ENCODE measurements around the gene IL1B.

IL1B gene

DNA sequence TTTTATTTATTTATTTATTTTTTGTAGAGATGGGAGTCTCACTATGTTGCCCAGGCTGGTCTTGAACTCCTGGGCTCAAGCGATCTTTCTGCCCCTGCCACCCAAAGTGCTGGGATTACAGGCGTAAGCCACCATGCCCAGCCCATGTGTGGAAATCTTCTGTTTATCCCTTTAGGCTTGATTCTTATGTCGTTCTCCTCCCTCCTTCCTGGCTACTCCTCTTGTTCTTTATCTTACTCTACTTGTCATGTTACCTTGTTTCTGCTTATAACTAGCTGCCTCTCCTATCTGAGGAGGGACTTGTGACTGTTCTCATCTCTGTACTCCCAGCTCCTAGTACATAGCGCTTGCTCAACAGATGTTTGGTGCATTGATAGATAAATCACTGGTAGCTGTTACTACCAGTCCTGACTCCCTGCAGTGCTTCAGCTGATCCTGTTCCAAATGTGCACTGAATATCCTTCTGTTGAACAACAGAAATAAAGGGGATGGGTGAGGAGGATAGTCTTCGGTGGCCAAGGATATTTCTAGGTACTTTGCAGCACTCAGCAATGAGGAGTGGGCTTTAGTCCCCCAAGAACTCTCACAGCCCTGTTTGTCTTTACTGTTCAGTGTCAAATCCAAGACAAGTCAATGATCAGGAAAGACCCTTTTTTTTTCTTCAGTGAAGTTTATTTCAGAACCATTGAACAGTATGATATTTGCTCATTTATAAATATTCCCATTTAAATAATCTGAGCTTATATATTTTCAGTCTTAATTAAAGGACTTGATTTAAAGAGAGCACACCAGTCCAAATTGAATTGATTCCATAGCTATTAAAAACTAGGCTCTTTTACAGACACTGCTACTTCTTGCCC, 7.2 kb downstream of the IL1B start:
- no peak for DNase-seq (ENCODE audit: low read depth)

GRCh38 chr2:112828251-112828691, 8.3 kb downstream of the IL1B start:
- no peak for DNase-seq (ENCODE audit: low read depth)

DNA sequence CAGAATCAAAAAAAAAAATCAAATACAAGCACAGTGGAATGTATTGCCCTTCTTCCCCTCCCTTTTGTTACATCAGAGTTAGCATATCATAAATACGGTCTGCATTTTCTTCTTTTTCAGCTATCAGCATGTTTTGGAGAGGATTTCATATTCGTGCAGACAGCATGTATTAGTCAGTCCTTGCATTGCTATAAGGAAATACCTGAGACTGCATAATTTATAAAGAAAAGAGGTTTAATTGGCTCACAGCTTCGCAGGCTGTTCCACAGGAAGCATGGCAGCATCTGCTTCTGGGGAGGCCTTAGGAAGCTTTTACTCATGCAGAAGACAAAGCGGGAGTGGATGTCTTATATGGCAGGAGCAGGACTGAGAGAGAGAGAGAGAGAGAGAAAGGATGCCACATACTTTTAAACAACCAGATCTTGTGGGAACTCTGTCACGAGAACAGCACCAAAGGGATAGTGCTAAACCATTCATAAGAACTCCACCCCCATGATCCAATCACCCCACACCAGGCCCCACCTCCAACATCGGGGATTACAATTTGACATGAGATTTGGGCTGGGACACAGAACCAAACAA, 8.9 kb downstream of the IL1B start:
- no peak for DNase-seq (ENCODE audit: low read depth)

- no peak for DNase-seq (ENCODE audit: low read depth)
These were observed 9.6 kb downstream of the IL1B start for GRCh38 chr2:112827009-112827408.

DNA sequence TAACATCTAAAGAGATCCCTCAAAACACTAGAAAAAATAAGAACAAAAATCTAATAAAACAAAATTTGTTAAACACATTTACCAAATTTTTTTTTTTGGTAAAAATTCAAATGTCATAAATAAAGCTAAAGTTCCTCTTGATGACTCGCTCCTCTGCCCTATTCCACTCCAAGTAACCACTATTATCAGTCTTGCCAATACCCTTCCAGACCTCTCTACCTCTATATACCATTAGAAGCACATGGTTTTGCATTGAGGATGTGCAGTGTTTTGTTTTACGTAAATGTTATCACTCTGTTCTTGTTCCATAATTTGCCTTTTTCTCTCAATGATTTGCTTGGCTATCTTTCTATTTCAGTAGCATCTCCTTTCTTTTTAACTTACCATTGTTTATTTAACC, 10.9 kb downstream of the IL1B start:
- no peak for DNase-seq (ENCODE audit: low read depth)

DNA sequence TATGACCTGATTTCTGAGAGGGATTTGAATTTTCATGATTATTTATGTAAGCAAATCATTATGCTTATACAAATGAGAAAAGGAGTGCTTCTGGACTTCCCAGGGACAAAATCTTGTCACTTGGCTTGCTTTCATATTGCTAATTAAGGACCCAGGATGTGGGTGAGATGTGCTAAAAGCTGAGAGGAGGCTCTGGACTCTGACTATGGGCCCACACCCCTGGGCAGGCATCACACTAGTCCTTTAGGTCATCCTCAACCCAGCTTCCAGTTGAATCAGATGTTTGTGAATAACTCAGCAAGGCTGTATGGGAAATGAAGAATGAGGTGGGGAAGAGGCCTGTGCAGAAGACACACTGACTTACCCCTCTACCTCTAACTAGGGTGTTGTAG, 11.9 kb downstream of the IL1B start:
- no peak for DNase-seq (ENCODE audit: low read depth)

DNA sequence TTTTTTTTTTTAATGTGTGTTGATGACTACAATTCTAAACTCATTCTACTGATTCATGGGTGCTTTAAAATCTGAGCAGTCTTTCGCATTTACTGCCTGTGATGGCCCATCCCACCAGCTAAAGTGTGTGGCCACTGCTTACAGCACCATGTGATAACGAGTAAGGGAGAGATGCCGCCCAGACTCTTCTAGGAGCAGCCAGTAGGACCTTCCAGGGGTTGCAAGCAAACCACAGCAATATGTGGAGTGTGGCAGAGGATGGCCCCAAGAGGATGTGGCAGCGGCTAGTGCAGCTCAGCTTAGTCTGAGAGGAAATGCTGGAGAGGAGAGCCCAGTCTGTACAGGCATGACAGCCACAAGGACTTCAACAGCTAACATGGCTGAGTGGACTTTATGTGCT, 14.9 kb downstream of the IL1B start:
- DNase-seq (ENCODE audit: low read depth), result no peak

GRCh38 chr2:112821142-112821541, 15.4 kb downstream of the IL1B start:
- DNase-seq (ENCODE audit: low read depth), result no peak

DNA sequence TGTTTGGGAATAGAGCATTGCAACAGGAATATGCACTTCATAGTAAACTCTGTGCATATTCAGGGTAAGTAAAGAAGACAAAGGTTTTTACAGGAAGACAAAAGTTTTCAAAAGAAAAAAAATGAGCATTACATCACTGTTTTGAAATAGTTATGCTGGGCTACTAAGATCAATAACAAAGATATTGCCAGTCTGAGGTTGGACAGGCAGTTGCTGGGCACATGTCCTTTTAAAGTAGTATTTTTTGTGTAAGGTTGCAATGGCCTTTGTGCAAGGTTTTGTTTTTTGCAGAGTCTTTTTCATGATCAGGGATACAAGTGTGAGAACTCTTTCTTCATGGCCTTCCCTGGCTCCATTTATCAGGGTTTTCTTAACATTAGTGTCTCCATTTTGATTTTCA, 16.2 kb downstream of the IL1B start:
- no peak for DNase-seq (ENCODE audit: low read depth)

DNA sequence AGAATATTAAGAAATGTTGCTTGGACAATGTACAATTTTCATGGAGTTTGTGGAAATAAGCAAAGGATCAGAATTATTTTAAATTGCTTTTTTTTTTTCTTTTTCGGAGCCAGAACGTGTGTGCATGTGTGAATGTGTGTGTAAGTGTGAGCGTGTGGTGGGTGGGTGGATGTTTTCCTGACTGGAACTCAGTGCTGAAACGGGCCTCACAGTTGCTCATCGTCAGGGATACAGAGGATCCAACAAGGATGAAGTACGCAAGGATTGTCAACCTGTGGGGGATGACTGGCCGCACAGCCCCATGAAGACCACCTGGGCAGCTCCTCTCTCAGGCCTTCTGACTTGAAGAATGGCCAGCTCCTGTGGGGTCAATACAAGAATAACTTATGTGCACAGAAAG, 17.5 kb downstream of the IL1B start:
- no peak for DNase-seq (ENCODE audit: low read depth)

- DNase-seq (ENCODE audit: low read depth), result no peak
These were observed 18.3 kb downstream of the IL1B start for GRCh38 chr2:112818094-112818902.

GRCh38 chr2:112817082-112817689, 19.4 kb downstream of the IL1B start:
- DNase-seq (ENCODE audit: low read depth), result no peak

- DNase-seq (ENCODE audit: low read depth), result no peak
These were observed 22.3 kb downstream of the IL1B start for GRCh38 chr2:112814278-112814677.

DNA sequence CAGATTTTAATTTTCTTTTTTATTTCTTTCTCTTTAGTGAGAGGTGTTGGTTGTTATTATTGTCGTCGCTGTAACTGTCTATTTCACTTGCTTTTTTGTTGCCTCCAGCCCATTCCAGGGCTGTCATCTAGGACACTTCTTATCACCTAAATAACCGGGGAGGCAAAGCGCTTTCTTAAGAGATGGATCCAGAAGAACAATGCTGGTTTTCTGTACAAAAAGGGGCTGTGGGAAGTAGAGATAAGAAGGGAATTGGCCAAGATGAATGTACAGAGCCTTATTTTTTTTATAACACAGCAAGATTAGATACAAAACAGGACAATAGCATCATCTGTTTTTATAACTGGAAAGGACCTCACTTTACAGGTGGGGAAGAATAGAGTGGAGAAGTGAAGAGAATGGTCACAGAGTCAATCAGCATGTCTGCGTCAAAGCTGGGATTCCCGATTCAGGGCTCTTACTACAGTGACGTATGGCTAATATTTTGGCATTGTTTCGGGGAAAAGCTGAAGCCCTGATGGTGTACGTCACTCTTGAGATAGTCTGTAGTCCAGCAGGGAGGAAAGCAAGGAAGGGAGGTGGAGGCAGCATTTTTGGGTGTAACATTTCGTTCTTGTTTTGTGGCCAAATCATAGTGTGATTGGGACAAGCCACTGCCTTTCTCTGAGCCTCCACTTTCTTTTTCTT, 23.2 kb downstream of the IL1B start:
- DNase-seq (ENCODE audit: low read depth), result no peak

DNA sequence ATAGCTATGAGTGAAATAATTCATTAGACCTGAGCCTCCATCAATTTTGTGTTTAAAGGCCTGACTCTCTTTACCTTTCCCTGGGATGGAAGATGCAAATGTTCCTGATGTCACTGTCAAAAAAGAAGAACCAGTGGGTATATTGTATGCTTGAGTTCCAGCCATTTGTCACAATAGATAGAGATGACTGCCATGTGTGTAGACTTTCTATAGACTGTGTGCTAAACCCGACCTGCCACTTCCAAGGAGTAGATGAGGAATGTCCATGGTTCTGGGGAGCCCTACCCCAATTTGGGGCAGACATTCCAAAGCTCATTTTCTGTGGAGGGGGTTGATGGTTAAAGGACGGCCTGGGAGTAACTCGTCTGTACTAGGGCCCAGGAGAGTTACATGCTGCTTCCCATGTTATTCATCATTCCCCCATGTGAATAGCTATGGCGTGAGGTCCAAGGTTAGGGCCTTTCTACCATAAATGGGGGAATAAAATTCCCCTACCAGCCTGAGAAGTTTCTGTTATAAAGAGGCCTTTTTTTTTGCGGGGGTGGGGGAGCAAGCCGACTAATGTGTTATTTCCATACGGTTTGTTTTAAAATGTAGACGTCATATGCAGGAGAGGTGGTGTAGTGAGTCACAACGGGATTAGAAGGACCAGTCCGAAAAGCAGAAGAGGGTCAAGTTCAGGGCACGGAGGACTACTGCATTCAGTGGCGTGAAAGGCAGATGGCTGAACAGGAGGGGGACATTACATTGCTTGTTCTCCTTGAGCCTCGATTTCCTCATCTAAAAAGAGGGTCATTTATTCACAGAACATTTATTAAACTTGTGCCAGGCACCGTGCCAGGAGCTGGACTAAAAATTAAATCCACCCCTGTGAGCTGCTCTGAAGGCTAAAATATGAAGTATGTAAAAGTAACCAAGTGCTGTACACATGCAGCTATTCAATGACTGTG, 24.0 kb downstream of the IL1B start:
- no peak for DNase-seq (ENCODE audit: low read depth)

GRCh38 chr2:112811841-112812306, 24.7 kb downstream of the IL1B start:
- DNase-seq (ENCODE audit: low read depth), result no peak

- no peak for DNase-seq (ENCODE audit: low read depth)
These were observed 25.2 kb downstream of the IL1B start for GRCh38 chr2:112811276-112811831.

DNA sequence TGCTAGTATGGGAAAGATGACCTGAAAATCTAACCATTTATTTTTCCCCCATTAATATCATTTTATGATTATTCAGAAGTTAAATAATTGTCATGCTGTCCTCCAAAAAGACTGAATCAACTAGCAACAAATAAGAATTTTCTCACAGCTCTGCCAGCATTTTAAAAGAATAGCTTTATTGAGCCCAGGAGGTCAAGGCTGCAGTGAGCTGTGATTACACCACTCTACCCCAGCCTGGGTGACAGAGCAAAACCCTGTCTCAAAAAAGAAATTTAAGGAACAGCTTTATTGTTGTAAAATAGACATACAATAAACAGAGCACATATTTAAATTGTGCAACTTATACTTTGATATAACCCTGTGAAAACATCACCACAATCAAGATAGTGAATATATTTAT, 27.5 kb downstream of the IL1B start:
- no peak for DNase-seq (ENCODE audit: low read depth)

GRCh38 chr2:112807233-112807807, 29.3 kb downstream of the IL1B start:
- DNase-seq (ENCODE audit: low read depth), result no peak

GRCh38 chr2:112805542-112805941, 31.0 kb downstream of the IL1B start:
- DNase-seq (ENCODE audit: low read depth), result no peak

Data from stimulated activated CD8-positive, alpha-beta memory T cell treated with anti-CD3 and anti-CD28 coated beads, Interleukin-12 subunit alpha, Interleukin-12 subunit beta, amount 100 ng/mL, for 1 hour (primary cell).